RWPE1 (cell line): Measurements from ENCODE around the gene EPM2AIP1.

ENCODE experiments used
- CTCF ChIA-PET: fragments of 350-600 bp; sonication (Branson Sonifier 250); formaldehyde crosslinking; extraction: SDS; loops from one replicate; lab custom pipeline; 2021; lab: Yijun Ruan, JAX
- POLR2A ChIA-PET: fragments of 400-600 bp; formaldehyde crosslinking; extraction: SDS; loops from one replicate; lab custom pipeline; 2020; ENCODE audit warnings: antibody characterized with exemption; ENCODE audit not compliant: low non-redundant PET; lab: Yijun Ruan, JAX
- DNase-seq: peaks from one replicate; pipeline ENCODE4 v3.0.0; 2012; ENCODE audit warnings: low spot score
- H3K27ac ChIP-seq: fragments of 450-650 bp; 2 replicates; pipeline ENCODE4 v1.5.1; 2017
- CTCF ChIP-seq: fragments of 450-650 bp; conservative IDR thresholded peaks from 2 replicates; pipeline ENCODE4 v1.5.1; 2017; ENCODE audit warnings: low read depth, mild to moderate bottlenecking

The EPM2AIP1 gene

GRCh38 chr3:36937492-36937891, 55.4 kb downstream of the EPM2AIP1 start:
- no peak for DNase-seq
- ChIA-PET POLR2A (no interaction called here), CTCF (no interaction called here)
- no peak for TF ChIP-seq CTCF
- H3K27ac ChIP-seq = no peak overlapping the region
